ENCODE results near the gene PARD6A. TPM values are rescaled to one million over a fixed set of nuclear protein-coding genes. Genes with fewer than 3 reads are reported as not detected.

PARD6A gene
- total and polyA plus RNA-seq, 2 of the 4 experiments (the other 2 are of a cell fraction), result 0.36 to 0.55 TPM

DNA sequence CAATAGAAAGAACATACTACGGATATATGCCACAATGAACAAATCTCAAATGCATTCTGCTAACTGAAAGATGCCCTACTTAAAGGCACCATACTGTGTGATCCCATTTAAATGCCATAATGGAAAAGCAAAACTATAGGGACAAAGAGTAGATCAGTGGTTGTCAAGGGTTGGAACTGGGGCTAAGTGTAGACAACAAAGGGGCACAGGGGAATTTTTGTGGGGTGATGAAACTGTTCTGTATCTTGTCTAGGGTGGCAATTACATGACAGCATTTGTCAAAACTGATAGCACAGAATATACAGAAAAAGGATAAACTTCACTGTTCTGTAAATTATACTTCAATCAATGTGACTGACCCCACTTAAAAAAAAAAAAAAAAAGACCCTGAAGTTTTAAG, 40.7 kb downstream of the PARD6A start:
- H3K4me3 ChIP-seq (ENCODE audit: insufficient read depth, low read depth, low read length), result no peak overlapping the region
- no peak for DNase-seq
- H3K9me3 ChIP-seq (ENCODE audit: control insufficient read depth, insufficient read depth, low read length), result no peaks in the 10 kb centered on the region
- no peak overlapping the region for H3K23ac ChIP-seq (ENCODE audit: low read depth, low read length)
- H3K4me2 ChIP-seq (ENCODE audit: low read depth, low read length), result no peak overlapping the region
- H3K27ac ChIP-seq (ENCODE audit: insufficient read depth, low read length), result no peak overlapping the region
- no peak overlapping the region for H3K18ac ChIP-seq (ENCODE audit: low read depth, low read length)
- no peak for ATAC-seq (ENCODE audit: low read depth)
- no peak overlapping the region for H2BK20ac ChIP-seq (ENCODE audit: low read depth, low read length)
- H3K4ac ChIP-seq (ENCODE audit: low read depth, low read length), result no peak overlapping the region
- CTCF ChIA-PET, result interaction anchor here (0.6 kb wide), 1 partner anchor 464 kb away, joined by 8 read pairs; no protein-coding TSS in a partner anchor
- H3K27me3 ChIP-seq (ENCODE audit: control insufficient read depth, insufficient read depth, low read length), result no peaks in the 10 kb centered on the region
- H3K79me1 ChIP-seq (ENCODE audit: low read depth in 1 of 2, low read length in 2 of 2), result peaks cover 9 to 49% of the 10 kb centered on the region in 2 experiments
- H2AK9ac ChIP-seq (replicated peaks; ENCODE audit: low read depth, low read length, poor library complexity), result no peak overlapping the region
- no TSS peak for BruUV-seq (replicated peaks)
- POLR2A ChIA-PET (ENCODE audit: unreplicated experiment), result no interaction called here
- no peaks in the 10 kb centered on the region for H3K36me3 ChIP-seq (ENCODE audit: control insufficient read depth, insufficient read depth, low read length)
- no peaks in the 10 kb centered on the region for H3K4me1 ChIP-seq (ENCODE audit: control insufficient read depth, insufficient read depth, low read length)
- no peak overlapping the region for H4K5ac ChIP-seq (ENCODE audit: low read depth, low read length)
- intact Hi-C loops (cut with micrococcal nuclease), result no loop called here
- no peak overlapping the region for H3K56ac ChIP-seq (ENCODE audit: extremely low read depth, insufficient read depth, low read length)
- no peak overlapping the region for H2BK5ac ChIP-seq (ENCODE audit: low read depth, low read length, poor library complexity, severe bottlenecking)
- no peak overlapping the region for H3K14ac ChIP-seq (replicated peaks; ENCODE audit: low read depth, low read length)
- peaks cover 9% of the 10 kb centered on the region; the same call in 1 of the 2 replicates for H3K9me1 ChIP-seq (ENCODE audit: insufficient read depth, low read length)
- no peak overlapping the region for H2BK120ac ChIP-seq (ENCODE audit: low read depth, low read length)
- H2AFZ ChIP-seq (replicated peaks; ENCODE audit: low read length, poor library complexity), result no peak overlapping the region
- H2BK15ac ChIP-seq (ENCODE audit: low read depth, low read length), result no peak overlapping the region
- TF ChIP-seq FOS (IDR thresholded peaks at IDR 0.05; ENCODE audit: low read depth, low read length), result no peak
- no peak for TF ChIP-seq RAD21 (IDR thresholded peaks at IDR 0.05; ENCODE audit: low read length)
- TF ChIP-seq POLR2A (IDR thresholded peaks at IDR 0.05; ENCODE audit: low read depth, low read length), result no peak
- no peak for TF ChIP-seq MXI1 (IDR thresholded peaks at IDR 0.05; ENCODE audit: borderline replicate concordance, low read depth, low read length)
- no peak for TF ChIP-seq RCOR1 (IDR thresholded peaks at IDR 0.05; ENCODE audit: insufficient replicate concordance, low read length)
- TF ChIP-seq, protein P1, sequence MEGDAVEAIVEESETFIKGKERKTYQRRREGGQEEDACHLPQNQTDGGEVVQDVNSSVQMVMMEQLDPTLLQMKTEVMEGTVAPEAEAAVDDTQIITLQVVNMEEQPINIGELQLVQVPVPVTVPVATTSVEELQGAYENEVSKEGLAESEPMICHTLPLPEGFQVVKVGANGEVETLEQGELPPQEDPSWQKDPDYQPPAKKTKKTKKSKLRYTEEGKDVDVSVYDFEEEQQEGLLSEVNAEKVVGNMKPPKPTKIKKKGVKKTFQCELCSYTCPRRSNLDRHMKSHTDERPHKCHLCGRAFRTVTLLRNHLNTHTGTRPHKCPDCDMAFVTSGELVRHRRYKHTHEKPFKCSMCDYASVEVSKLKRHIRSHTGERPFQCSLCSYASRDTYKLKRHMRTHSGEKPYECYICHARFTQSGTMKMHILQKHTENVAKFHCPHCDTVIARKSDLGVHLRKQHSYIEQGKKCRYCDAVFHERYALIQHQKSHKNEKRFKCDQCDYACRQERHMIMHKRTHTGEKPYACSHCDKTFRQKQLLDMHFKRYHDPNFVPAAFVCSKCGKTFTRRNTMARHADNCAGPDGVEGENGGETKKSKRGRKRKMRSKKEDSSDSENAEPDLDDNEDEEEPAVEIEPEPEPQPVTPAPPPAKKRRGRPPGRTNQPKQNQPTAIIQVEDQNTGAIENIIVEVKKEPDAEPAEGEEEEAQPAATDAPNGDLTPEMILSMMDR (conservative IDR thresholded peaks at IDR 0.05; ENCODE audit: low read depth, low read length), result no peak
- TF ChIP-seq, protein P2, sequence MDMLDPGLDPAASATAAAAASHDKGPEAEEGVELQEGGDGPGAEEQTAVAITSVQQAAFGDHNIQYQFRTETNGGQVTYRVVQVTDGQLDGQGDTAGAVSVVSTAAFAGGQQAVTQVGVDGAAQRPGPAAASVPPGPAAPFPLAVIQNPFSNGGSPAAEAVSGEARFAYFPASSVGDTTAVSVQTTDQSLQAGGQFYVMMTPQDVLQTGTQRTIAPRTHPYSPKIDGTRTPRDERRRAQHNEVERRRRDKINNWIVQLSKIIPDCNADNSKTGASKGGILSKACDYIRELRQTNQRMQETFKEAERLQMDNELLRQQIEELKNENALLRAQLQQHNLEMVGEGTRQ (IDR thresholded peaks at IDR 0.05; ENCODE audit: low read depth, low read length), result no peak
- TF ChIP-seq BHLHE40 (IDR thresholded peaks at IDR 0.05; ENCODE audit: low read depth, low read length), result no peak
- TF ChIP-seq, protein P3, sequence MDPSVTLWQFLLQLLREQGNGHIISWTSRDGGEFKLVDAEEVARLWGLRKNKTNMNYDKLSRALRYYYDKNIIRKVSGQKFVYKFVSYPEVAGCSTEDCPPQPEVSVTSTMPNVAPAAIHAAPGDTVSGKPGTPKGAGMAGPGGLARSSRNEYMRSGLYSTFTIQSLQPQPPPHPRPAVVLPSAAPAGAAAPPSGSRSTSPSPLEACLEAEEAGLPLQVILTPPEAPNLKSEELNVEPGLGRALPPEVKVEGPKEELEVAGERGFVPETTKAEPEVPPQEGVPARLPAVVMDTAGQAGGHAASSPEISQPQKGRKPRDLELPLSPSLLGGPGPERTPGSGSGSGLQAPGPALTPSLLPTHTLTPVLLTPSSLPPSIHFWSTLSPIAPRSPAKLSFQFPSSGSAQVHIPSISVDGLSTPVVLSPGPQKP (IDR thresholded peaks at IDR 0.05; ENCODE audit: borderline replicate concordance, low read depth, low read length), result no peak
- TF ChIP-seq CHD1 (IDR thresholded peaks at IDR 0.05; ENCODE audit: low read depth, low read length), result no peak
- TF ChIP-seq CEBPB (IDR thresholded peaks at IDR 0.05; ENCODE audit: low read depth, low read length), result no peak
- TF ChIP-seq RFX5 (IDR thresholded peaks at IDR 0.05; ENCODE audit: low read depth, low read length), result no peak
- TF ChIP-seq MAZ (IDR thresholded peaks at IDR 0.05; ENCODE audit: borderline replicate concordance, low read depth, low read length), result no peak
- no peak for TF ChIP-seq NFE2L2 (IDR thresholded peaks at IDR 0.05; ENCODE audit: low read depth, low read length)
- no peak for TF ChIP-seq SMC3 (IDR thresholded peaks at IDR 0.05; ENCODE audit: low read depth, low read length)
- no peak for TF ChIP-seq MAFK (IDR thresholded peaks at IDR 0.05; ENCODE audit: low read depth, low read length)
- in situ Hi-C loops (cut with MboI; ENCODE audit: low sequenced_read_pairs), result no loop called here
- no peak overlapping the region for H2AK5ac ChIP-seq (ENCODE audit: low read depth, low read length)
- no peak overlapping the region for H3K9ac ChIP-seq (ENCODE audit: low read depth, low read length)
- H4K20me1 ChIP-seq (ENCODE audit: insufficient read depth, low read length), result peaks cover 16% of the 10 kb centered on the region; the same call in 1 of the 2 replicates
- no peak overlapping the region for H4K8ac ChIP-seq (ENCODE audit: low read depth in 2 of 2, low read length in 2 of 2)
- H4K91ac ChIP-seq (ENCODE audit: insufficient read depth, low read depth, low read length), result no peak overlapping the region
- no CpG with 5 or more reads among the region's 1 CpG for WGBS, 2 experiments (ENCODE audit: extremely low coverage in 2 of 2, insufficient read length in 1 of 2)
- dilution Hi-C loops (cut with HindIII; ENCODE audit: low sequenced_read_pairs, unreplicated experiment), result no loop called here

Measured in IMR-90 (cell line).